Measurements from ENCODE around the gene ADCK1.
"Not testable (repeated sequence)": the region's sequence is repeated elsewhere in the genome, so short reads cannot be mapped to it uniquely, and the experiment has no call there.

Gene ADCK1, protein sequence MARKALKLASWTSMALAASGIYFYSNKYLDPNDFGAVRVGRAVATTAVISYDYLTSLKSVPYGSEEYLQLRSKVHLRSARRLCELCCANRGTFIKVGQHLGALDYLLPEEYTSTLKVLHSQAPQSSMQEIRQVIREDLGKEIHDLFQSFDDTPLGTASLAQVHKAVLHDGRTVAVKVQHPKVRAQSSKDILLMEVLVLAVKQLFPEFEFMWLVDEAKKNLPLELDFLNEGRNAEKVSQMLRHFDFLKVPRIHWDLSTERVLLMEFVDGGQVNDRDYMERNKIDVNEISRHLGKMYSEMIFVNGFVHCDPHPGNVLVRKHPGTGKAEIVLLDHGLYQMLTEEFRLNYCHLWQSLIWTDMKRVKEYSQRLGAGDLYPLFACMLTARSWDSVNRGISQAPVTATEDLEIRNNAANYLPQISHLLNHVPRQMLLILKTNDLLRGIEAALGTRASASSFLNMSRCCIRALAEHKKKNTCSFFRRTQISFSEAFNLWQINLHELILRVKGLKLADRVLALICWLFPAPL

DNA sequence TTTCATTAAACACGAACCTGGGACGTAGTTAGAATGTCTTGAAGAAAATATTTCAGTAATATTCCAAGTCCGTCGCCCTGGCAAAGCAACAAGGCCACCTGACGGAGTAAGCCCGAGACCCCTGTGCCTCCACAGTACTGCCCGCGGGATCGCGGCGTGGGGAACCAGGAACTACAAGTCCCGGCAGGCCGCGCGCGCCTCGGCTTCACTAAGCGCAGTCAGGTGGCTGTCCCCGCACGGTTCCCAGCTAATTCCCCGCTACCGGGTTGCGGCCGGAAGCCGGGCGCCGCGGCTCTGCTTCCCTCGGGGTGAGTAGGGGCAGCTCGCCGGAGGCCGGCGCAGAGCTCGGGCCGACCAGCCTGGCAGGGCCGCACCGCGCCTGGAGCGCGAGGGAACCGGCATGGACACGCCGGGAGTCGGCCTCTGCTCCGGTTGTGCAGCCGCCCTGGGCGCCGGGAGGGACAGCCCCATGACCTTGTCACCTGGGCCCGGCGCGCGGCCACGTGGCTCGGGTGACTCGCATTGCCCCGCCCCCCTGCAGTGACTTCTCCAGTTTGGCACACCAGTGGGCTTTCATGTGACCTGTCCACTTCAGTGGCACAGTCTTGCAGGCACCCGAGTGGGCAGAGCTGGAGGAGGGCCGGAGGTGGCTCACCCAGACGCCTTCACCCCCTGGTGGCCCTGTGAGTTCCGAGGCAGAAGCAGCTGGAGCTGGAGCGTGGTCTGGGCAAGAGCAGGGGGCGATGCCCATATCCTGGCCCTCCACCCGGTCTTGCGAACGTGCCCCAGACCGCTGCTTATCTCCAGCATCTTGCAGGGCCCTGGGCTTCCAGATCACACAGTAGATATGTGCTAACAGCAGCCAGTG lies at the start of gene ADCK1:
ADCK1 (plus strand) TSS at position 247 of the 868 bp plus-strand sequence. CDS start 18,870 bp downstream, outside the sequence.
- DNase-seq (ENCODE audit: low read depth): no peak

DNA sequence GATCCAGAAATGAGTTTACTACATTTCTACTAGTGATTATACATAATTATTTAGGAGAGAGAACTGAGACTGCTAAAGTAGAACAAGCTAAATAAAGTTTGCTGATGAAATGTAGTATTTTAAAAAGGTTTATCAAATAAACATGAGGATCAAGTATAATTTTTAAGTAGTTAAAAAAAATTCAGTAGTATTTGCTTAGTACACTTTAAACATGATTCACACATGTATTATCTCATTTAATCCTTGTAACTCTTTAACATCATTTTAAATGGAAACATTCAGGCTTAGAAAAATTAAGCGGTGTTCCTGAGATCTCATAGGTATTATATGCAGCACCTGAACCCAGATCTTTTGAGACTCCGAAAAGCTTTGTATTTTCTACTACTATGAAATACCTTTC lies 47.6 kb upstream of the ADCK1 start:
- no peak for DNase-seq (ENCODE audit: low read depth)

GRCh38 chr14:77752799-77753516 lies 47.0 kb upstream of the ADCK1 start:
- no peak for DNase-seq (ENCODE audit: low read depth)

DNA sequence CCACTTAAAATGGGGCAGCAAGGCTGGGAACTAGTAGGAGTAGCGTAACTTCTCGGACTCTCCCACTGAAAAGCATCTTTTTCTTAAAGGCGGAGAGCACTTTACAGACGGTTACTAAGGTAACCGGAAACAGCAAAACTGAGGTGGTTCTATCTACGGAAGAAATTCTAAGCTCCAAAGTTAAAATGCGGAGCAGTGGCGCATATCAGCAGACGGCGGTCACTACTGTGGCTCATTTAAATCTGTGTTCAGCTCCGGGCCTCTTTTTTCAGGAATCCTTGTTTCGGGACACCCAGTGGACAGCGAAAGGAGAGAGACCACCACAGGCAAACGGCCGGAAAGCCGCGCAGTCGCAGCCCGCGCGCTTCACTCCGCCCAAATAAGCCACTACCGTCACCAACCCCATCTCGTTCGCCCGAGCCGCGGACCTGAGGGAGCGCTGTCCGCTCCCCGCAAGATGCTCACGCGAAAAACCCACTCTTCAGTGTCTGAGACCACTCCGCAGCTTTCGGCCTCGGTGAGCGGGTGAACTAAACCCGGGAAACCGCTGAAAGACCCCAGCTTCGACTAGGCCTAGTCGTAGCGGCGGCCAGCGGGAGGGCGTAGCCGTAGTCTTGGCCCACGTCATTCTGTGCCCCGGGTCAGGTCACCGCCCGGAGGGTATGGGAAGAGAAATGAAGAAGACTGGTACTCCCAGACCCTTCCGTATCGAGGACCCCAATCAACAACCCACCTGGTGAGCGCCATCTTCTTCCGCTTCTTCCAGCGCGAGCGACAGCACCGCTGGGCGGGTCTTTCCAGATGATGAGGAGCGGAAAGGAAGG lies 39.3 kb upstream of the ADCK1 start, which contains the start of gene SNW1:
SNW1 (minus strand) TSS at position 776 of the 824 bp plus-strand sequence; CDS start at position 747, 29 bp downstream.
- no peak for DNase-seq (ENCODE audit: low read depth)

- DNase-seq (ENCODE audit: low read depth): peak; percentile 79
Measured at GRCh38 chr14:77761205-77761931, 38.5 kb upstream of the ADCK1 start.

DNA sequence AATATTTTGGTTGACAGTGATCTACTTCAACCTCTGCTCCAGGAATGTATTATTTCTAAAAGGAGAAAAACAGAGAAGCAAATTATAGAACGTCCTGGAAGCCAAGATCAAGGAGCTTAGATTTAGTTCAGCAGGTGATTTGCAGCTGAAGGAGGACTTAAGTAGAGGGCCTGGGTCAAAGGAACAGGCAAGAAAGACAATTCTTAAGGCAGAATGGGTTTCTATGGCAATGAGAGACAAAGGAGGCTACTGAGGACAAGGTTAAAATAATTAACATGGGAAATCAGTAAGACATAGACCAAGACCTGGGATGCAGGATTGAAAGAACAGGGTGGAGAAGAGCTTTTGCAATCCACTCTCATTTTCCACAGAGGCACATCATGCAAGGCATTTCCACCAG lies 36.6 kb upstream of the ADCK1 start:
- no peak for DNase-seq (ENCODE audit: low read depth)

- no peak for DNase-seq (ENCODE audit: low read depth)
Measured at GRCh38 chr14:77763978-77764377, 35.9 kb upstream of the ADCK1 start.

DNA sequence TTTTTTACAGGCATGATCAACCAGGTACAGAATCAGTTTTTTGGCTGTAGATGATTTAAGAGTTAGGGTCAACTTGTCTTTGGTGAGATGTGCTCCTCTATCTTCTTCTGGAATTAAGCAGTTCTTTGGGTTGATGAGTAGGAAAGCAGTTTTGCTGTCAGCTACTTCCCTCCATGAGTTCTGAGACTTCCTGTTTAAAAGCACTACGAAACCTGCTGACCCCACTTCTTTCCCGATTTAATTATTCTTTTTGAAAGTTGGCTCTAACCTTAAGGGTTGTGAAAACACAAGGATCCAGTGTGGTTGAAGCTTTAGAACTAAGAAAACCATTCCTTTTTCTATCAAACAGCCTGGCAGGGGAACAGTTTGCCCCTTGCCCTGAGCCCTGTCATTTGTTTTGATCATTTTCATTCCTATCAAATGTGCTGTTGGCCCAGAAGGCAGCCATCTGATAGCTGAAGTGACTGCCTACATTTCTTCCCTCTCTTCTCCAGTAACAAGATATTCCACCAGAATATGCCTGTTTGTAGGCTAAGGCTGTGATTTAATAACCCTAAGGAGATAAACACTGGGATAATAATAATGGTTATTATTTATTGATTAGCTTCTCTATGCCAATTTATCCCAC lies 31.4 kb upstream of the ADCK1 start:
- not testable (repeated sequence) for DNase-seq (ENCODE audit: low read depth)

DNA sequence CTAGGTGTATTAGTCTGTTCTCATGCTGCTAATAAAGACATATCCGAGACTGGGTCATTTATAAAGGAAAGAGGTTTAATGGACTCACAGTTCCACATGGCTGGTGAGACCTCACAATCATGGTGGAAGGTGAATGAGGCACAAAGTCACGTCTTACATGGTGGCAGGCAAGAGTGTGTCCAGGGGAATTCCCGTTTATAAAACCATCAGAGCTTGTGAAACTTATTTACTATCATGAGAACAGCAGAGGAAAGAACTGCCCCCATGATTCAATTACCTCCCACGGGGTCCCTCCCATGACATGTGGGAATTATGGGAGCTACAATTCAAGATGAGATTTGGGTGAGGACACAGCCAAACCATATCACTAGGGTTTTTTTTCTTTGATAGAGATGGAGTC lies 25.9 kb upstream of the ADCK1 start:
- not testable (repeated sequence) for DNase-seq (ENCODE audit: low read depth)

GRCh38 chr14:77782202-77782601 lies 17.7 kb upstream of the ADCK1 start:
- no peak for DNase-seq (ENCODE audit: low read depth)

- DNase-seq (ENCODE audit: low read depth): no peak
Measured at GRCh38 chr14:77786148-77786547, 13.8 kb upstream of the ADCK1 start.

- DNase-seq (ENCODE audit: low read depth): no peak
Measured at GRCh38 chr14:77790566-77791224, 9.2 kb upstream of the ADCK1 start.

DNA sequence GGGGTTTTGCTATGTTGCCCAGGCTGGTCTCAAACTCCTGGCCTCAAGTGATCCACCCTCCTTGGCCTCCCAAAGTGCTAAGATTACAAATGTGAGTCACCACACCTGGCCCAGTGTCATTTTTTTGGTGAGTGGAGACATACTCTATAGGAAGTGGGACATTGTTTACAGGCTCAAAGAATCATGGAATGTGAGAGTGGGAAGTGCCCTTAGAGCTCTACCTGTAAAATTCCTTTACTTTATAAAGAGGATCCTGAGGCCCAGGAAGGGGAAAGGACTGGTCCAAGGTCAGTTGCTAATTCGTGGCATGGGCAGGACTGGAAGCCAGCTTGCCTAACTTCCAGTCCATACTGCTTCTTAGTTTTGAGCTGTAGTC lies 8.7 kb upstream of the ADCK1 start:
- no peak for DNase-seq (ENCODE audit: low read depth)

DNA sequence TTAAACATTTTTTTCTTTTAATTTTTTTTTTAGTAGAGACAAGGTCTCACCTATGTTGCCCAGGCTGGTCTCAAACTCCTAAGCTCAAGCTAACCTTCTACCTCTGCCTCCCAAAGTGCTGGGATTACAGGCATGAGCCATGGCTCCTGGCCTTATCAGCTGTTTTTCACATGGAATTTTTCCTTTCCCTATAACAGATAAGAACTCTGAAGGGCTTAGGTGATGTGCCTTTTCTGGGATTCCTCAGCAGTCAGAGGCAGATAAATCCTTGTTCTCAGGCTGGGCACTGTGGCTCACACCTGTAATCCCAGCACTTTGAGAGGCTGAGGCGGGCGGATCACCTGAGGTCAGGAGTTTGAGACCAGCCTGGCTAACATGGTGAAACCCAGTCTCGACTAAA lies 6.7 kb upstream of the ADCK1 start:
- DNase-seq (ENCODE audit: low read depth): not testable (repeated sequence)

- no peak for DNase-seq (ENCODE audit: low read depth)
Measured at GRCh38 chr14:77794357-77794756, 5.6 kb upstream of the ADCK1 start.

GRCh38 chr14:77799456-77799855 lies 453 bp upstream of the ADCK1 start:
- not testable (repeated sequence) for DNase-seq (ENCODE audit: low read depth)

GRCh38 chr14:77800814-77801213 lies 905 bp downstream of the ADCK1 start:
- DNase-seq (ENCODE audit: low read depth): no peak

DNA sequence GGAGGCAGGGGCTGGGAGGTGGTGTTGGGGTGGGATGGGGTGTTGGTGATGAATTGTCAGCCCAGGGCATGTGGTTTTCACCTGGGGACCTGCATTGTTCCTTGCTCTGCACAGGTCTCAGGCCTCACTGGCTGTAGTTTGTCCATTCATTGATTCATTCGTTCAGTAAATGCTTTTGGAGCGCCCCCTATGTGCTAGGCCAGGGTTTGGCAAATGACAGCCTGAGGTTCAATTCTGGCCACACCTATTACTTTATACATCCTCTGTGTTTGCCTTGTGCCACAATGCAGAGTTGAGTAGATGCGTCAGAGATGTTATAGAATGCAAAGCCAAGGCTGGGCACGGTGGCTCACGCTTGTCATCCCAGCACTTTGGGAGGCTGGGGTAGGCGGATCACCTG lies 4.7 kb downstream of the ADCK1 start:
- DNase-seq (ENCODE audit: low read depth): no peak

DNA sequence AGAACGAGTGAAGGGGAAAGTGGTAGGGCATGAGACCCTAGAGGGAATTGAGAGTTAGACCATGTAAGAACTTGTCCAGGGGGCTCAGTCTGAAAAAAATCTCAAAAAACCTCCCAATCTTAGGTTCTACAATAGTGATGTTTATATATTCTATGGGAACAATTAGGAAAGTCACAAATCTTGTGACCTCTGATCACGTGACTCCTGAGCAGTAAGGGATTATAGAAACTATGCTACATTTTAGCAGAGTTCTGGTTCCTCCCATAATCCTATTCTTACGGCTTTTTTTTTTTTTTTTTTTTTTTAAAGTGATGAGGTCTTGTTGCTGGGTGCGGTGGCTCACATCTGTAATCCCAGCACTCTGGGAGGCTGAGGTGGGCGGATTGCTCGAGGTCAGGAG lies 5.8 kb downstream of the ADCK1 start:
- no peak for DNase-seq (ENCODE audit: low read depth)

Data from non-pigmented ciliary epithelial cell (primary cell).